Activated T-helper 17 cell treated with anti-CD3 and anti-CD28 coated beads, Interleukin-2, amount 50 U/mL, for 72 hours (primary cell): Measurements from ENCODE around the gene UQCRC2. TPM values are rescaled to one million over a fixed set of nuclear protein-coding genes. Genes with fewer than 3 reads are reported as not detected.

Experiments used
- ATAC-seq: fragments of 150-1000 bp; cut with Tn5 transposase; replicated peaks from 2 replicates; pipeline ENCODE4 v1.10.0; 2021; ENCODE audit warnings: mild to moderate bottlenecking, moderate library complexity
- H3K27ac Mint-ChIP-seq: one replicate; pipeline ENCODE4 v1.8.0; 2022; ENCODE audit warnings: mixed read lengths
- H3K27me3 Mint-ChIP-seq: one replicate; pipeline ENCODE4 v1.8.0; 2022; ENCODE audit warnings: mixed read lengths
- H3K36me3 Mint-ChIP-seq: one replicate; pipeline ENCODE4 v1.8.0; 2022; ENCODE audit warnings: low read depth, mild to moderate bottlenecking, mixed read lengths
- H3K4me1 Mint-ChIP-seq: one replicate; pipeline ENCODE4 v1.8.0; 2022; ENCODE audit warnings: mixed read lengths
- H3K4me3 Mint-ChIP-seq: one replicate; pipeline ENCODE4 v1.8.0; 2022; ENCODE audit warnings: mild to moderate bottlenecking, mixed read lengths
- H3K9me3 Mint-ChIP-seq: one replicate; pipeline ENCODE4 v1.8.0; 2022; ENCODE audit warnings: mixed read lengths
- total RNA-seq, 2 donors: library from RNA; stranded (reverse); gene quantifications; one replicate each; pipeline ENCODE4 v1.2.3, GENCODE V29; 2022

Gene UQCRC2
- total RNA-seq, 2 donors from 2014 or later = 202 to 322 TPM

GRCh38 chr16:21957714-21958346 lies 4.7 kb downstream of the UQCRC2 start:
- Mint-ChIP-seq H3K9me3 (no peaks in the 10 kb centered on the region), H3K36me3 (peaks cover 86% of the 10 kb centered on the region), H3K4me3 (no peak overlapping the region), H3K27ac (peak overlapping the region; percentile 22), H3K27me3 (no peaks in the 10 kb centered on the region), H3K4me1 (peaks cover 11% of the 10 kb centered on the region)
- no peak for ATAC-seq

- no peaks in the 10 kb centered on the region for H3K27me3 Mint-ChIP-seq
- peak; percentile 84 for ATAC-seq
- peaks cover 9% of the 10 kb centered on the region for H3K4me1 Mint-ChIP-seq
- H3K4me3 Mint-ChIP-seq = no peak overlapping the region
- no peaks in the 10 kb centered on the region for H3K9me3 Mint-ChIP-seq
- H3K27ac Mint-ChIP-seq = peak overlapping the region; percentile 5
- H3K36me3 Mint-ChIP-seq = peaks cover 89% of the 10 kb centered on the region
Measured at GRCh38 chr16:21959050-21959449, 5.9 kb downstream of the UQCRC2 start.

- Mint-ChIP-seq H3K4me3 (no peak overlapping the region), H3K27me3 (no peaks in the 10 kb centered on the region), H3K36me3 (peaks cover 98% of the 10 kb centered on the region), H3K27ac (no peak overlapping the region), H3K4me1 (peaks cover 6% of the 10 kb centered on the region), H3K9me3 (no peaks in the 10 kb centered on the region)
- peak; percentile 53 for ATAC-seq
Measured at GRCh38 chr16:21962475-21962874, 9.3 kb downstream of the UQCRC2 start.

- Mint-ChIP-seq H3K4me1 (peaks cover 6% of the 10 kb centered on the region), H3K36me3 (peaks cover 98% of the 10 kb centered on the region)
Measured at GRCh38 chr16:21963887-21964286, 10.7 kb downstream of the UQCRC2 start.

GRCh38 chr16:21964353-21964752 lies 11.2 kb downstream of the UQCRC2 start:
- H3K4me3 Mint-ChIP-seq = no peak overlapping the region
- no peaks in the 10 kb centered on the region for H3K27me3 Mint-ChIP-seq
- no peaks in the 10 kb centered on the region for H3K9me3 Mint-ChIP-seq
- H3K27ac Mint-ChIP-seq = no peak overlapping the region
- peaks cover 98% of the 10 kb centered on the region for H3K36me3 Mint-ChIP-seq
- H3K4me1 Mint-ChIP-seq = peaks cover 2% of the 10 kb centered on the region
- no peak for ATAC-seq

More at GRCh38 chr16:21963887-21964286, 10.7 kb downstream of the UQCRC2 start:
- Mint-ChIP-seq H3K4me3 (no peak overlapping the region), H3K9me3 (no peaks in the 10 kb centered on the region), H3K27ac (no peak overlapping the region), H3K27me3 (no peaks in the 10 kb centered on the region)
- ATAC-seq = no peak

- Mint-ChIP-seq H3K27me3 (no peaks in the 10 kb centered on the region), H3K4me3 (no peak overlapping the region), H3K27ac (no peak overlapping the region), H3K9me3 (no peaks in the 10 kb centered on the region), H3K36me3 (peaks cover 60% of the 10 kb centered on the region), H3K4me1 (no peaks in the 10 kb centered on the region)
- no peak for ATAC-seq
Measured at GRCh38 chr16:21971856-21972255, 18.7 kb downstream of the UQCRC2 start.

- Mint-ChIP-seq H3K27ac (no peak overlapping the region), H3K4me3 (no peak overlapping the region), H3K36me3 (peaks cover 39% of the 10 kb centered on the region), H3K4me1 (no peaks in the 10 kb centered on the region), H3K9me3 (no peaks in the 10 kb centered on the region), H3K27me3 (no peaks in the 10 kb centered on the region)
- no peak for ATAC-seq
Measured at GRCh38 chr16:21973945-21974344, 20.8 kb downstream of the UQCRC2 start.

- H3K27me3 Mint-ChIP-seq = no peaks in the 10 kb centered on the region
- no peaks in the 10 kb centered on the region for H3K36me3 Mint-ChIP-seq
Measured at GRCh38 chr16:21980032-21980431, 26.9 kb downstream of the UQCRC2 start.

GRCh38 chr16:21982108-21982507 lies 28.9 kb downstream of the UQCRC2 start:
- H3K27me3 Mint-ChIP-seq = no peaks in the 10 kb centered on the region
- H3K4me1 Mint-ChIP-seq = peaks cover 5% of the 10 kb centered on the region
- no peak for ATAC-seq
- H3K4me3 Mint-ChIP-seq = no peak overlapping the region
- no peaks in the 10 kb centered on the region for H3K9me3 Mint-ChIP-seq
- H3K36me3 Mint-ChIP-seq = peaks cover 18% of the 10 kb centered on the region
- peak overlapping the region; percentile 17 for H3K27ac Mint-ChIP-seq

More at GRCh38 chr16:21980032-21980431, 26.9 kb downstream of the UQCRC2 start:
- Mint-ChIP-seq H3K4me3 (no peak overlapping the region), H3K4me1 (no peaks in the 10 kb centered on the region), H3K27ac (no peak overlapping the region), H3K9me3 (no peaks in the 10 kb centered on the region)
- no peak for ATAC-seq

- Mint-ChIP-seq H3K9me3 (no peaks in the 10 kb centered on the region), H3K27ac (no peak overlapping the region), H3K4me3 (no peak overlapping the region), H3K4me1 (peaks cover 5% of the 10 kb centered on the region), H3K27me3 (no peaks in the 10 kb centered on the region), H3K36me3 (peaks cover 18% of the 10 kb centered on the region)
- ATAC-seq = no peak
Measured at GRCh38 chr16:21984062-21984461, 30.9 kb downstream of the UQCRC2 start.

GRCh38 chr16:21985524-21985923 lies 32.4 kb downstream of the UQCRC2 start:
- no peak for ATAC-seq
- Mint-ChIP-seq H3K9me3 (no peaks in the 10 kb centered on the region), H3K36me3 (peaks cover 18% of the 10 kb centered on the region), H3K27me3 (no peaks in the 10 kb centered on the region), H3K27ac (peak overlapping the region; percentile 23), H3K4me3 (no peak overlapping the region), H3K4me1 (peaks cover 14% of the 10 kb centered on the region)

GRCh38 chr16:21986692-21987246 lies 33.6 kb downstream of the UQCRC2 start:
- H3K4me3 Mint-ChIP-seq = no peak overlapping the region
- no peaks in the 10 kb centered on the region for H3K9me3 Mint-ChIP-seq
- ATAC-seq = no peak
- H3K27me3 Mint-ChIP-seq = no peaks in the 10 kb centered on the region
- peaks cover 18% of the 10 kb centered on the region for H3K36me3 Mint-ChIP-seq
- peaks cover 21% of the 10 kb centered on the region for H3K4me1 Mint-ChIP-seq
- peak overlapping the region; percentile 20 for H3K27ac Mint-ChIP-seq

GRCh38 chr16:21987498-21987897 lies 34.3 kb downstream of the UQCRC2 start:
- no peak for ATAC-seq
- Mint-ChIP-seq H3K36me3 (peaks cover 18% of the 10 kb centered on the region), H3K4me3 (no peak overlapping the region), H3K27ac (no peak overlapping the region), H3K4me1 (peaks cover 23% of the 10 kb centered on the region), H3K27me3 (no peaks in the 10 kb centered on the region), H3K9me3 (no peaks in the 10 kb centered on the region)

GRCh38 chr16:21989133-21989532 lies 36.0 kb downstream of the UQCRC2 start:
- no peak overlapping the region for H3K4me3 Mint-ChIP-seq
- no peak for ATAC-seq
- peaks cover 18% of the 10 kb centered on the region for H3K36me3 Mint-ChIP-seq
- H3K4me1 Mint-ChIP-seq = peaks cover 28% of the 10 kb centered on the region
- no peaks in the 10 kb centered on the region for H3K27me3 Mint-ChIP-seq
- no peak overlapping the region for H3K27ac Mint-ChIP-seq
- no peaks in the 10 kb centered on the region for H3K9me3 Mint-ChIP-seq

- no peak for ATAC-seq
- Mint-ChIP-seq H3K4me3 (no peak overlapping the region), H3K9me3 (no peaks in the 10 kb centered on the region), H3K36me3 (peaks cover 18% of the 10 kb centered on the region), H3K4me1 (peaks cover 28% of the 10 kb centered on the region), H3K27ac (no peak overlapping the region), H3K27me3 (no peaks in the 10 kb centered on the region)
Measured at GRCh38 chr16:21989751-21990150, 36.6 kb downstream of the UQCRC2 start.
